CD4-positive, alpha-beta T cell (primary cell): ENCODE measurements around the gene LSM14A. TPM values are rescaled to one million over a fixed set of nuclear protein-coding genes. Genes with fewer than 3 reads are reported as not detected.

Experiments used
- ATAC-seq: fragments of 200-7000 bp; cut with Tn5 transposase; one replicate; pipeline ENCODE4 v1.10.0; 2022; ENCODE audit warnings: mild to moderate bottlenecking; ENCODE audit not compliant: poor library complexity
- CTCF ChIA-PET: fragments of 350-600 bp; sonication (Branson Sonifier 250); formaldehyde crosslinking; loops from one replicate; lab custom pipeline; 2021; ENCODE audit warnings: antibody characterized with exemption, inconsistent platforms; lab: Charles Lee
- POLR2A ChIA-PET: fragments of 350-600 bp; sonication (Branson Sonifier 250); formaldehyde crosslinking; loops from one replicate; lab custom pipeline; 2021; ENCODE audit warnings: antibody characterized with exemption, inconsistent platforms; lab: Charles Lee
- DNase-seq, 14 experiments: peaks; one replicate each; pipeline ENCODE4 v3.0.0-alpha.2; 2013 to 2020; ENCODE audit warnings: mixed read lengths in 2 of 14
- H3K27ac ChIP-seq, 2 donors: one replicate each; pipeline versions ENCODE4 v1.5.1 to v1.7.0; 2013; ENCODE audit warnings: low read length in 2 of 2, low read depth in 1 of 2, mild to moderate bottlenecking in 1 of 2
- H3K27me3 ChIP-seq, 2 experiments: 1 replicate in 1 of 2; 2 replicates in 1 of 2; pipeline versions ENCODE4 v1.6.1 to v1.7.0; 2013; ENCODE audit warnings: low read length in 2 of 2, control low read depth in 1 of 2, mild to moderate bottlenecking in 1 of 2, moderate library complexity in 1 of 2; ENCODE audit not compliant: insufficient read depth in 2 of 2, control insufficient read depth in 1 of 2
- H3K36me3 ChIP-seq: one replicate; pipeline ENCODE4 v1.6.1; 2013; ENCODE audit warnings: low read length, control low read depth; ENCODE audit not compliant: insufficient read depth
- H3K4me1 ChIP-seq: one replicate; pipeline ENCODE4 v1.6.1; 2013; ENCODE audit warnings: low read length, control low read depth; ENCODE audit not compliant: insufficient read depth
- H3K4me3 ChIP-seq: one replicate; pipeline ENCODE4 v1.5.1; 2013; ENCODE audit warnings: mild to moderate bottlenecking, low read length, moderate library complexity
- H3K9me3 ChIP-seq, 2 experiments: 1 replicate in 1 of 2; 2 replicates in 1 of 2; pipeline versions ENCODE4 v1.6.1 to v1.7.0; 2013; ENCODE audit warnings: low read length in 2 of 2, mild to moderate bottlenecking in 2 of 2, control low read depth in 1 of 2, moderate library complexity in 1 of 2; ENCODE audit not compliant: control insufficient read depth in 1 of 2, insufficient read depth in 1 of 2
- H3K27ac Mint-ChIP-seq: one replicate; pipeline ENCODE4 v1.8.0; 2020; ENCODE audit warnings: mixed read lengths
- H3K27me3 Mint-ChIP-seq: one replicate; pipeline ENCODE4 v1.8.0; 2021; ENCODE audit warnings: mixed read lengths
- H3K36me3 Mint-ChIP-seq: one replicate; pipeline ENCODE4 v1.8.0; 2021; ENCODE audit warnings: low read depth, mixed read lengths
- H3K4me1 Mint-ChIP-seq: one replicate; pipeline ENCODE4 v1.8.0; 2021; ENCODE audit warnings: low read depth, mixed read lengths
- H3K4me3 Mint-ChIP-seq: one replicate; pipeline ENCODE4 v1.8.0; 2020; ENCODE audit warnings: mild to moderate bottlenecking, mixed read lengths
- H3K9me3 Mint-ChIP-seq: one replicate; pipeline ENCODE4 v1.8.0; 2020; ENCODE audit warnings: mixed read lengths
- intact Hi-C, 2 experiments: fragments of 100-400 bp; cut with DNase I in 1 of 2; cut with micrococcal nuclease in 1 of 2; formaldehyde crosslinking; loops; one replicate each; pipeline versions ENCODE4 v1.15.1 to v1.9.0; 2023 to 2025; cut with DNase I, micrococcal nuclease
- total RNA-seq, 174 experiments: library from RNA in 2 of 174; stranded (reverse) in 2 of 174; gene quantifications; one replicate each; pipeline ENCODE4 v1.2.3 and lab custom pipeline; 2021 to 2026
- TF ChIP-seq, protein P1 (sequence below): fragments of 200-600 bp; IDR thresholded peaks from one replicate; pipeline ENCODE4 v1.8.0; 2022; ENCODE audit warnings: antibody characterized with exemption, mild to moderate bottlenecking

LSM14A gene
- total RNA-seq, 2 experiments from 2014 or later: 210 to 217 TPM

DNA sequence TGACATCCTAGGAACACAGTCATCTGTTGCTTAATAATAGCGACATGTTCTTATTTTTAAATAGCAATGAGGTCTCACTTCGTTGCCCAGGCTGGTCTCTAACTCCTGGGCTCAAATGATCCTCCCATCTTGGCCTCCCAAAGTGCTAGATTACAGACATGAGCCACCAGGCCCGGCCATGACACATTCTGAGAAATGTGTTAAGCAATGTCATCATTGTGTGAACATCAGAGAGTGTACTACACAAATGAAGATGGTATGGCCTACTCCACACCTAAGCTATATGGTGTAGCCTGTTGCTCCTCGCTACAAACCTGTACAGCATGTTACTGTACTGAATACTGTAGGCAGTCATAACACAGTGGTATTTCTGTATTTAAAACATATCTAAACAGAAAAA is 57.4 kb downstream of the LSM14A start:
- H3K4me1 ChIP-seq: peaks cover 15% of the 10 kb centered on the region
- ChIA-PET CTCF (no interaction called here), POLR2A (no interaction called here)
- H3K9me3 ChIP-seq: no peaks in the 10 kb centered on the region
- no peak for DNase-seq
- TF ChIP-seq, protein P1, sequence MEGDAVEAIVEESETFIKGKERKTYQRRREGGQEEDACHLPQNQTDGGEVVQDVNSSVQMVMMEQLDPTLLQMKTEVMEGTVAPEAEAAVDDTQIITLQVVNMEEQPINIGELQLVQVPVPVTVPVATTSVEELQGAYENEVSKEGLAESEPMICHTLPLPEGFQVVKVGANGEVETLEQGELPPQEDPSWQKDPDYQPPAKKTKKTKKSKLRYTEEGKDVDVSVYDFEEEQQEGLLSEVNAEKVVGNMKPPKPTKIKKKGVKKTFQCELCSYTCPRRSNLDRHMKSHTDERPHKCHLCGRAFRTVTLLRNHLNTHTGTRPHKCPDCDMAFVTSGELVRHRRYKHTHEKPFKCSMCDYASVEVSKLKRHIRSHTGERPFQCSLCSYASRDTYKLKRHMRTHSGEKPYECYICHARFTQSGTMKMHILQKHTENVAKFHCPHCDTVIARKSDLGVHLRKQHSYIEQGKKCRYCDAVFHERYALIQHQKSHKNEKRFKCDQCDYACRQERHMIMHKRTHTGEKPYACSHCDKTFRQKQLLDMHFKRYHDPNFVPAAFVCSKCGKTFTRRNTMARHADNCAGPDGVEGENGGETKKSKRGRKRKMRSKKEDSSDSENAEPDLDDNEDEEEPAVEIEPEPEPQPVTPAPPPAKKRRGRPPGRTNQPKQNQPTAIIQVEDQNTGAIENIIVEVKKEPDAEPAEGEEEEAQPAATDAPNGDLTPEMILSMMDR: no peak
- Mint-ChIP-seq H3K36me3 (peaks cover 72% of the 10 kb centered on the region), H3K4me3 (no peak overlapping the region), H3K27ac (peak overlapping the region; percentile 42), H3K4me1 (peaks cover 33% of the 10 kb centered on the region), H3K9me3 (no peaks in the 10 kb centered on the region), H3K27me3 (no peaks in the 10 kb centered on the region)
- ATAC-seq: no peak
- H3K27ac ChIP-seq: no peak overlapping the region
- intact Hi-C loops: loop anchor here in 1 of 2 experiments (5.0 kb wide), 1 partner anchor 103 kb away; no protein-coding TSS in a partner anchor
- H3K4me3 ChIP-seq: no peak overlapping the region
- peaks cover 57% of the 10 kb centered on the region for H3K36me3 ChIP-seq
- no peaks in the 10 kb centered on the region for H3K27me3 ChIP-seq

DNA sequence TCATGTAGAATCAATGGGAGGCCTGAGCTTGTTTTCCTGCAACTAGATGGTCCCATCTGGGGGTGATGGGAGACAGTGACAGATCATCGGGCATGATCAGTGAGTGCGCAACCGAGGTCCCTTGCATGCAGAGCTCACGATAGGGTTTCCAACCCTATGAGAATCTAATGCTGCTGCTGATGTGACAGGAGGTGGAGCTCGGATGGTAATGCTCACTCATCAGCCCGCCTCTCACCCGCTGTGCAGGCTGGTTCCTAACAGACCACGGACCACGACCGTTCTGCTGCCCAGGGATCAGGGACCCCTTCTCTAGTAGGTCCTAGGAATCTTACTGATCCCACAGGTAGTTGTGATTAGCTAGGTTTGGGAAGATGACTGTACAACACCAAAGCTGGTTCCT is 58.5 kb downstream of the LSM14A start:
- H3K9me3 Mint-ChIP-seq: no peaks in the 10 kb centered on the region
- H3K36me3 ChIP-seq: peaks cover 46% of the 10 kb centered on the region
- ChIA-PET CTCF (no interaction called here), POLR2A (no interaction called here)
- intact Hi-C loops: loop anchor here in 1 of 2 experiments (5.0 kb wide), 1 partner anchor 101 kb away; no protein-coding TSS in a partner anchor
- DNase-seq (no peak), ATAC-seq (no peak)
- no peaks in the 10 kb centered on the region for H3K9me3 ChIP-seq
- no peak overlapping the region for H3K4me3 Mint-ChIP-seq
- H3K4me1 Mint-ChIP-seq: peaks cover 23% of the 10 kb centered on the region
- H3K4me3 ChIP-seq: no peak overlapping the region
- H3K27me3 ChIP-seq: no peaks in the 10 kb centered on the region
- peaks cover 9% of the 10 kb centered on the region for H3K4me1 ChIP-seq
- peaks cover 61% of the 10 kb centered on the region for H3K36me3 Mint-ChIP-seq
- H3K27ac ChIP-seq: no peak overlapping the region
- H3K27me3 Mint-ChIP-seq: no peaks in the 10 kb centered on the region
- H3K27ac Mint-ChIP-seq: no peak overlapping the region
- TF ChIP-seq, protein P1: no peak

DNA sequence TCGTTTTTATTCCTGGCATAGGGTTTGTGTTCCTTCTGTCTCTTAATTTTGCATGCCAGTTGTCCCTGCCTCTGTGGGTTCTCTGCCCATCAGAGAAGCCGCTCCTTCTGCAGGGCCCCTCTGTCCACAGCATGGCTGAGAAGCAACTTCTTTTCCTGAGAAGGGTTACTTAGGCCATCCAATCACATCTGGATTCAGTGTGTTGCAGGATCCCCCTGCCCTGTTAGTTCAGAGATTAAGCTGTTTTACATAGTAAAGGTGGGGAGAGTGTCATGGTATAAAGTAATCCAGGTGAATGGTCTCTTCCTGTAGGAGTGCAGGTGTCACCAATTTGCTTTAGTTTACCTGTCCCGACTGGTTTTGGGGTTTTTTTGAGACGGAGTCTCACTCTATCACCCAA is 59.1 kb downstream of the LSM14A start:
- TF ChIP-seq, protein P1: no peak
- Mint-ChIP-seq H3K36me3 (peaks cover 55% of the 10 kb centered on the region), H3K27ac (no peak overlapping the region), H3K9me3 (no peaks in the 10 kb centered on the region), H3K4me1 (peaks cover 23% of the 10 kb centered on the region), H3K4me3 (no peak overlapping the region), H3K27me3 (no peaks in the 10 kb centered on the region)
- Histone ChIP-seq H3K4me1 (peaks cover 6% of the 10 kb centered on the region), H3K27me3 (no peaks in the 10 kb centered on the region), H3K4me3 (no peak overlapping the region), H3K36me3 (peaks cover 39% of the 10 kb centered on the region), H3K27ac (no peak overlapping the region), H3K9me3 (no peaks in the 10 kb centered on the region)
- POLR2A ChIA-PET: interaction anchor here (2.0 kb wide), 1 partner anchor 37 kb away, joined by 7 read pairs; no protein-coding TSS in a partner anchor
- CTCF ChIA-PET: no interaction called here
- ATAC-seq (no peak), DNase-seq (no peak)
- intact Hi-C loops: loop anchor here in 1 of 2 experiments (5.0 kb wide), 1 partner anchor 101 kb away; no protein-coding TSS in a partner anchor
